ENCODE data around the gene ASAP2.

ASAP2 gene

DNA sequence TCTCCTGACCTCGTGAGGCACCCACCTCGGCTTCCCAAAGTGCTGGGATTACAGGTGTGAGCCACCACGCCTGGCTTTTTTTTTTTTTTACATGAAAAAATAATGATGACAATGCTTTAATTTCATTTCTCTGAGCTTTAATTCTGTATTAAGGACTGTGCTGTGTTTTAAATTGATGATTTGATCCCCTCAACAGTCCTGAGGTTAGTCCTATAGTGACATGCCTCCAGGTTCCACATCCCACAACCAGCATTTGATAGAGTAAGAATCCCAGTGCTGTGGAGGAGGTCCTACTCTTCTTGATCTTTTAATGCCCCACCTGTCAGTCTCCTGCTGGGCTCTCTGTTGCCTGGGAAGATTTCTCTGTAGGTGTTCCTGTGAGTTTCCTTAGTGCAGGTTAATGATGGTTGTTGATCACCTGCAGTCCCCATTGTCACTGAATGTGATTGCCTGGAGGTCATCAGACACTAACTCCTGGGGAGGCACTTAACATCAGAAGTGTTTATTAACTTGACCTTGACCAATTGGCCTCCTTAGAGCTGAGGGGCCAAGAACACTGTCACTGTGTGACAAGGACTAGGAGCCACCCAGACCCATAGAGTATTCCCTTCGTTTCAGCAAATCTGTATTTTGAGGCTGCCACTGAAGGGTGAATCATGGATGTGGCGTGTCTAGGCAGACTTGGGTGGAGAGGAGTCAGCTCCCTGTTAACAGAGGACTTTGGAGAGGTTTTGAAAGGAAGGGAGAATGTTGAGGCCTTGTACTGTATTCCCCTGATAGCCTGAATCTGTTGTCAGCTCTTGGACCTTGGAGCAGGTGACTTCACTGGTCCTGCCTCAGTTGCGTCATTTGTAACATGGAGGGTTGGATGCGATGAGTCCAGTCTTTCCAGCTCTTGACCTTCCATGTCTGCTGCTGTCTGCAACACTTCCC, 11.5 kb downstream of the ASAP2 start:
- no peaks in the 10 kb centered on the region for H3F3A ChIP-seq (ENCODE audit: insufficient read depth, low read length)
- H3K4me3 ChIP-seq (ENCODE audit: low read length), result no peak overlapping the region
- TF ChIP-seq EZH2phosphoT487 (IDR thresholded peaks at IDR 0.05; ENCODE audit: low read length) (no peak), EZH2 (optimal IDR thresholded peaks at IDR 0.05; ENCODE audit: low read depth, low read length) (no peak)
- TF ChIP-seq, protein P1, sequence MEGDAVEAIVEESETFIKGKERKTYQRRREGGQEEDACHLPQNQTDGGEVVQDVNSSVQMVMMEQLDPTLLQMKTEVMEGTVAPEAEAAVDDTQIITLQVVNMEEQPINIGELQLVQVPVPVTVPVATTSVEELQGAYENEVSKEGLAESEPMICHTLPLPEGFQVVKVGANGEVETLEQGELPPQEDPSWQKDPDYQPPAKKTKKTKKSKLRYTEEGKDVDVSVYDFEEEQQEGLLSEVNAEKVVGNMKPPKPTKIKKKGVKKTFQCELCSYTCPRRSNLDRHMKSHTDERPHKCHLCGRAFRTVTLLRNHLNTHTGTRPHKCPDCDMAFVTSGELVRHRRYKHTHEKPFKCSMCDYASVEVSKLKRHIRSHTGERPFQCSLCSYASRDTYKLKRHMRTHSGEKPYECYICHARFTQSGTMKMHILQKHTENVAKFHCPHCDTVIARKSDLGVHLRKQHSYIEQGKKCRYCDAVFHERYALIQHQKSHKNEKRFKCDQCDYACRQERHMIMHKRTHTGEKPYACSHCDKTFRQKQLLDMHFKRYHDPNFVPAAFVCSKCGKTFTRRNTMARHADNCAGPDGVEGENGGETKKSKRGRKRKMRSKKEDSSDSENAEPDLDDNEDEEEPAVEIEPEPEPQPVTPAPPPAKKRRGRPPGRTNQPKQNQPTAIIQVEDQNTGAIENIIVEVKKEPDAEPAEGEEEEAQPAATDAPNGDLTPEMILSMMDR (IDR thresholded peaks at IDR 0.05; ENCODE audit: low read length), result no peak
- no peak for DNase-seq
- peaks cover 21% of the 10 kb centered on the region for H3K79me2 ChIP-seq (ENCODE audit: low read length)
- no peaks in the 10 kb centered on the region for H3K9me3 ChIP-seq (replicated peaks; ENCODE audit: insufficient read depth, low read length)
- no peaks in the 10 kb centered on the region for H3K4me1 ChIP-seq (ENCODE audit: low read length)
- H3K4me2 ChIP-seq (ENCODE audit: low read depth, low read length), result no peak overlapping the region
- H3K27ac ChIP-seq (ENCODE audit: low read length), result no peak overlapping the region
- no peak overlapping the region for H3K9ac ChIP-seq (ENCODE audit: low read length)
- no peaks in the 10 kb centered on the region for H3K27me3 ChIP-seq (replicated peaks; ENCODE audit: insufficient read depth, low read length)
- no peaks in the 10 kb centered on the region for H3K9me2 ChIP-seq (replicated peaks; ENCODE audit: insufficient read depth, low read length)
- H3K36me3 ChIP-seq (replicated peaks; ENCODE audit: insufficient read depth, low read length), result no peaks in the 10 kb centered on the region
- H2AFZ ChIP-seq (ENCODE audit: low read length), result no peak overlapping the region
- H4K20me1 ChIP-seq (ENCODE audit: insufficient read depth, low read length), result no peaks in the 10 kb centered on the region

DNA sequence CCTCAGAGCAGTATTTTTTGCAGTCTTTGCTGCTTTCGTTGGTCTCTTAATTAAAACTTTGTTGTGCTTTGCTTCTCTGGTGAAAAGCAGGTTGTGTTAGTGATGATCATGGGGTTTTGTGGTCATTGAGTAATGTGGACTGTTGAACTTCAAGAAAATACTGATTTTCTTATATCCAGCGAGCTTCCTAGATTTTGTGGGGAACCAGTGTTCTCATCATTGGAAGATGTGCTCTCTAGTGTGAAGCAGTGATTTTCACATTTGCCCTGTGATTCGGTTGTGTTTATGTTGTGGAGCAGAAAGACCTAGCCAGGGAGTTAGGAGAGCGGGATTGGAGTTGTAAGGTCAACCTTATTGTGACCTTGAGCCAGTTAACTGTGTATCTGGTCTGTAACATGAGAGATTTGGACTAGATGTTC, 12.4 kb downstream of the ASAP2 start:
- Histone ChIP-seq H3K79me2 (ENCODE audit: low read length) (peaks cover 18% of the 10 kb centered on the region; the same call in 1 of the 2 replicates), H3K9me2 (replicated peaks; ENCODE audit: insufficient read depth, low read length) (no peaks in the 10 kb centered on the region), H3F3A (ENCODE audit: insufficient read depth, low read length) (no peaks in the 10 kb centered on the region), H3K36me3 (replicated peaks; ENCODE audit: insufficient read depth, low read length) (no peaks in the 10 kb centered on the region), H3K4me1 (ENCODE audit: low read length) (no peaks in the 10 kb centered on the region), H2AFZ (ENCODE audit: low read length) (no peak overlapping the region), H3K4me3 (ENCODE audit: low read length) (no peak overlapping the region), H3K27me3 (replicated peaks; ENCODE audit: insufficient read depth, low read length) (no peaks in the 10 kb centered on the region), H4K20me1 (ENCODE audit: insufficient read depth, low read length) (no peaks in the 10 kb centered on the region), H3K27ac (ENCODE audit: low read length) (no peak overlapping the region), H3K4me2 (ENCODE audit: low read depth, low read length) (no peak overlapping the region), H3K9ac (ENCODE audit: low read length) (no peak overlapping the region), H3K9me3 (replicated peaks; ENCODE audit: insufficient read depth, low read length) (no peaks in the 10 kb centered on the region)
- no peak for DNase-seq
- TF ChIP-seq, protein P1 (IDR thresholded peaks at IDR 0.05; ENCODE audit: low read length), result no peak
- TF ChIP-seq EZH2 (optimal IDR thresholded peaks at IDR 0.05; ENCODE audit: low read depth, low read length) (no peak), EZH2phosphoT487 (IDR thresholded peaks at IDR 0.05; ENCODE audit: low read length) (no peak)

DNA sequence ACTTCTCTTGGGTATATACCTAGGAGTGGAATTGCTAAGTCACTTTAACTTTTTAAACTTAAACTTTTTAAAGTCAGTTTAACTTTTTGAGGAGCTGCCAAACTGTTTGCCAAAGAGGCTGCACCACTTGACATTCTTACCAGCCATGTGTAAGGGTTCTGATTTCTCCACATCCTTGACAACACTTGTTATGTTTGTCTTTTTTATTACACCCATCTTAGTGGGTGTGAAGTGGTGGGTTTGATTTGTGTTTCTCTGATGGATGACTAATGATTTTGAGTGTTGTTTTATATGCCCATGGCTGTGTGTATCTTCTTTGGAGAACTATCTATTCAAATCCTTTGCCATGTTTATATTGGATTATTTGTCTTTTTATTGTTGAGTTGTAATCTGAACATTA, 13.6 kb downstream of the ASAP2 start:
- Histone ChIP-seq H2AFZ (ENCODE audit: low read length) (no peak overlapping the region), H3K4me1 (ENCODE audit: low read length) (no peaks in the 10 kb centered on the region), H3K27ac (ENCODE audit: low read length) (no peak overlapping the region), H3K79me2 (ENCODE audit: low read length) (peaks cover 16% of the 10 kb centered on the region; the same call in 1 of the 2 replicates), H3K9me3 (replicated peaks; ENCODE audit: insufficient read depth, low read length) (no peaks in the 10 kb centered on the region), H3K9ac (ENCODE audit: low read length) (no peak overlapping the region), H3K27me3 (replicated peaks; ENCODE audit: insufficient read depth, low read length) (no peaks in the 10 kb centered on the region), H3K4me2 (ENCODE audit: low read depth, low read length) (no peak overlapping the region), H4K20me1 (ENCODE audit: insufficient read depth, low read length) (no peaks in the 10 kb centered on the region), H3K36me3 (replicated peaks; ENCODE audit: insufficient read depth, low read length) (no peaks in the 10 kb centered on the region), H3F3A (ENCODE audit: insufficient read depth, low read length) (no peaks in the 10 kb centered on the region), H3K9me2 (replicated peaks; ENCODE audit: insufficient read depth, low read length) (no peaks in the 10 kb centered on the region), H3K4me3 (ENCODE audit: low read length) (no peak overlapping the region)
- no peak for TF ChIP-seq EZH2phosphoT487 (IDR thresholded peaks at IDR 0.05; ENCODE audit: low read length)
- TF ChIP-seq, protein P1 (IDR thresholded peaks at IDR 0.05; ENCODE audit: low read length), result no peak
- TF ChIP-seq EZH2 (optimal IDR thresholded peaks at IDR 0.05; ENCODE audit: low read depth, low read length), result no peak
- no peak for DNase-seq
